ENCODE data around the gene SETBP1.

SETBP1 gene

DNA sequence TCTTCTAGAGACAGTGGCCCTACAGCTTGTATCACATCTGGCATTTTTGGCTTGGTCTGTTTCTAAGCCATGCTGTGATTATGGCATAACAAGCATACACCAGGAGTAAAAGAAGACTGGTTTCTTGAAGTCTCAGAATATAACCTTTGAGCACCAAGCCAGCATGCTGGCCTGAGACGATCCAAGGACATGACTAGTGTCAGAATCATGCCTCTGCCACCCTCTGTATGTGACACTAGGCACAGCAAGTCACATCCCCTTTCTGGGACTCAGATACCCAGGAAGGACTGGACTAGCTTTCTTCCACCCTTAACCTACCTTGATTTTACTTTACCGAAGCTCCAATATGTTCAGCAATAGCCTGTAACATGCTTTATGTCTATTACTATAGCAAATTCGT, 345.5 kb downstream of the SETBP1 start:
- no peak for DNase-seq (ENCODE audit: low spot score)

DNA sequence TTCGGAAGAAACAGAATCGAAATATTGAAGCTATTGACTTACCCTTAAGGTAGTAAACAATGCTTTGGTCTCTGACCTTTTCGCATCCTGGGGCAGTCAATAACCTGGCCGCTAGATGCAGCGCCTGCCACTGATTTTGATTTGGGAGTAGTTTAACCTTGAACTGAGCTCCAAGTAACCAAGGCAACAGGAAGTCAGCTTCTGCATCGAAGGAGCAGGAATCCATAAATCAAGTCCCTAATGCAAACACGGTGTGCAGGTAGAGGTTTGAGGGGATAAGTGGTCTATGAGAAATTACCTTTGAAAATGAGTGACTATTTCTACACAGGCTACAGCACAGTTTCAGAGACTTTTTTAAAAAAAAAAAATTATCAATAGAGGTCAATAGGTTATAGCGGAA, 353.5 kb downstream of the SETBP1 start:
- no peak for DNase-seq (ENCODE audit: low spot score)

DNA sequence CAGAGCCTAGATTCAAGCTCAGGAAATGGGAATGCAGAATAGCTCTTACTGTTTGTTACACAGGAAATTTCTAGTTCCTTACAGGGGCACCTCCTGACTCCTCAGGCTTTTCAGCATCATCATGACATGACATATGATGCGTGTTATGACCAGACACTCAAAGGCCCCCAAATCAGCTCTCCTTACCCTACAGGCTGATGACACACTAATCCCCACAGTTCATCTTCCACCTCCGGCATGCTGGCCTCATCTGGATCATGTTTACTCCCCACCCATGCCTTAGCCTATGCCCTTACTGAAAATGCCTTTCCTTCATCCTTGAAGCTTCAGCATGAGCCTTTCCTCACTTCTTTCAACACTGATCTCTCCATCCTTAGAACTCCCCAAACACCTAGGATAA, 356.9 kb downstream of the SETBP1 start:
- no peak for DNase-seq (ENCODE audit: low spot score)

DNA sequence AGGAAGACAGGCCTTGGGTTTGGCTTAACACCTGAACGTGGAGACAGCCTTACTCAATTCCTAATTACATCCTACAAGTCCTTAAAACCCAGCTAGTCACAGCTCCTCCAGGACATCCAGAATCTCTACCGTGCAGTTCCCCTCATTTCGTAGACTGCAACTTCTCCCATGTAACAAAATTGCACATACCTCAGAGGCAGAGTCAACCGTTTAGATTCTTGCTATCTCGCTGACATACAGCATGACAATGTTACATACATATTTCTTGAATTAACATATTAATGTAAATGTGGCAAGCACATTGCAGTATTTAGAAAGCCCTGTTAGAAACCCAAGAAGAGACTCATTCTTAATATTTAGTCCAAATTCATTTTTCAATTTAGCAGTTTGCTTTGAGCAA, 358.7 kb downstream of the SETBP1 start:
- no peak for DNase-seq (ENCODE audit: low spot score)

DNA sequence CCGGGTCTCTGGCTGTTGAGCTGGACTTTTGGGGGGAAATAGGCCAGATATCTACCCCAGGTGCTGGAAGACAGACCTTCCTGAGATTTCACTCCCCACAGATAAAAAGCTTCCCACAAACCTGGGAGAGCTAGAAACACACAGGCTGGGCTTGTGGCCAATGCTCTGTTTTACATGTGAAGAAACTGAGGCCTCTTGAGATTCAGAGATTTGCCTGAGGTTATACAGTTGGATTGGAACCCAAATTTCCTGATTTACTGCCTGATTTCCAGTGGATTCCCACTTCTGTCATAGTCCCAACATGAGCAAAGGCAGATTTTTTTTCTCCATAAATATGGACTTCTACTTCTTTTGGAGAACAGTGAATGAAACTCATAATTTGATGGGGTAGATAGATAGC, 360.2 kb downstream of the SETBP1 start:
- DNase-seq (ENCODE audit: low spot score): no peak

DNA sequence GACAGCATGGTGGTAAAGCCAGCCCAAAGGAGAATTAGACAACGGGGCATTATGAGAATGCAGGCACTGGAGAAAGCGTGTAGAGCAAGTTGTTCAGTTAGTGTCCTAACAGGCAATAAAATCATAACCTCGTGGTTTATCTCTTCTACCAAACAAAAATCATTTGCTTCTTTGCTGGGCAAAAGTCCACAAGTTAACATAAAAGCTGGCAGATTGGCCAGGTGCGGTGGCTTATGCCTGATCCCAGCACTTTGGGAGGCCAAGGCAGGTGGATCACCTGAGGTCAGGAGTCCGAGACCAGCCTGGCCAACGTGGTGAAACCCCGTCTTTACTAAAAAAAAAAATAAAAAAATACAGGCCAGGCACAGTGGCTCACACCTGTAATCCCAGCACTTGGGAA, 364.1 kb downstream of the SETBP1 start:
- DNase-seq (ENCODE audit: low spot score): no peak

DNA sequence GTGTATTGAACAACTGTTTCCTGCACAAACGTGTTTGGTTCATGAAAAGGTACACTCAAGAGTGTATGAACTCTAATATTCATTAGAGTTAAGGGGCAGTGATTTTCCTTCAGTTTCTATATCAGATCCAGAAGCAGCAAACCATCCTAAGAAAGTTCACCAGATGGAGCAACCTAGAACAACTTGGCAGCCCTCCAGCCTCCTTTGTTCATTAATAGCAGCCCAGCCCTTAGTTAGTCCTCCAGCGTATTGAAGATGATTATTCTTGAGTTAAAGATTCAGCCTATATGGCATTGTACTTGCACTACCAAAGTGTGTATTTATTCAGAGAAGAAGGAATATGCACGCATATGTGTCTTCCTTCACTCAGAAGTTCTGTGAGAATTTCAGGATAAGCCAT, 365.5 kb downstream of the SETBP1 start:
- no peak for DNase-seq (ENCODE audit: low spot score)

DNA sequence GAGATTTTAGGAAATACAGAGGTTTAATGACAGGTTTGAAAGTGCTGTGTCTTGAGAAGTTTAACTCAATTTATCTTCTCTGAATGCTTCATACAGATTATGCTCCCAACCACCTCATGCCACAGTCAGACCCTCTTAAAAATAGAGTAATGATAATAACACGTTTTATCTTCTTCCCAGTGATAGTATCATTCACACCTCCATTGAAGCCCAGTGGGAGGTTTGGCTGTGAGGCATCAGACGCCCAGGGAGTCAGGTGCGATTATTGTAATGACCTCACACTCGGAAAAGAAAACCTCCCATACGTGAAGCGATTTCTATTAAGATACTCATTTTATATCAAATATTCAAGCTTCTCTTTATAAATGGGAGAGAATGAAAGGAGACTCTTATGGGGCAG, 366.3 kb downstream of the SETBP1 start:
- DNase-seq (ENCODE audit: low spot score): no peak

DNA sequence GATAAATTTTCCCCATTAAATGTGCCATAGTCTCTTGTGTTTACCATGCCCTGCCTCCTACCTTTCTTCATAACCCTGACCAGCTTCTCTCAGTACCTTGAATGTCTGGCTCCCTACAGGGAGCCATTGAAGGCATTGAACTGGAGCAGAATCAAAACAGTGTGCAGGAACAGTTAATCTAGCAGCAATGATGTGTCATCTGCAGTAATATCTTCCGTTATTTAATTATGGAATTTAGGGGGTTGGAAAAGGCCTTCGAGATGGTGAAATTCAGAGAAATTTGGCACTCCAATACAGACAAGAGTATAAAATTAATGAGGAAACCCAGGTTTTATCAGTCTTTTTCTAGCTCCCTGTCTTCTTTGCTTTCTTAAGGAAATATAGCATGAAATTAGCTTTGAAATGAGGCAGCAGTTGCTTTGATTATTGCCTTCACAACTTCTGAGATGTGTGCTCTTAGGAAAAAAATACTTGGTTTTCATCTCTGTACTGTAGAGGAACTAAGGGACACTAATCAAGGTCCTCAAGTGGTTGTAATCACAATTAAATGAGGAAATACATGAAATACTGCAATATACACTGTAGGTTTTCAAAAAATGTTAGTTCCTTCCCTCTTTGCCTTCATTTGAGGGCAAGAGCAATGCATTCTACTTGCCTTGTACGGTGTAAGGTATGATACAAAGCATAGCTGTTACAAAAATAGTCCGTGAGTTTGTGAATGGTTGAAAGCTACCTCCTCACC, 369.1 kb downstream of the SETBP1 start:
- DNase-seq (ENCODE audit: low spot score): no peak

DNA sequence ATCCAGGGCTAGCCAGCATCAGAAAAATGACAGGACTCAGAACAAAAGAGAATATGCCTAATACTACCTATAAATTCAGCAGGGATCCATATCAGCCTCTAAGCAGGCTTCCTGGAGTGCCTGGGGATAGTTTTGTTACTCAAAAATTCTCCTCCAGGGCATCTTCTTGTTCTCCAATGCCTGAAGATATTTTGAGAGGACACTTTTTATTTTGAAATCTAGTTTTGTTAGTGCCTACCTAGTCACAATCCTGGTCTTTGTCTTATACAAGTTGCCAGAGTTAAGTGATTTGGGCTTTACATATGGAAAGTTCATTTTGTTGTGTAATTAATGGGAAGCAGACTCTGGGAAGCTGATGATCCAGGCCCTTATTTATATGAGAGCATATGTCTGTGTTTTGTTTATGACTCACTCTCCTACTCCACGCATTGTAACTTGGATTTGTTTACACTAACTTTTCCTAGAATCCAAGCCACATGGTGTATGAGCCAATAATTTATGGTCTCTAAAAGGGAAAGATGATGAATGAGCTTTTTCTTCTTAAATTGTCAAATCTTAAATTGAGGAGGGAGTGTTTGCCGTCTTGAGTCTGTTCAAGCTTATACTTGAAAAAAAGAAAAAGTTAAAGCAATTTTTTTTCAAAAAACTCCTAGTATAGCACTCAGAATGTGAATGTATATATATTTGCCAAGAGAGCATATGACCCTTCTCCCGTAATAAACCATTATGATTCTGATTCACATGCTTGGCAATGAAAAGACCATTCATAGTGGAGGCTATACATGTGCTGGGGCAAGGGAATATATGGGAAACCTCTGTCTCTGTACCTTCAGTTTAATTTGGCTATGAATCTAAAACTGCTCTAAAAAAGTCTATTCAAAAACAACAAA, 370.3 kb downstream of the SETBP1 start:
- DNase-seq (ENCODE audit: low spot score): no peak

DNA sequence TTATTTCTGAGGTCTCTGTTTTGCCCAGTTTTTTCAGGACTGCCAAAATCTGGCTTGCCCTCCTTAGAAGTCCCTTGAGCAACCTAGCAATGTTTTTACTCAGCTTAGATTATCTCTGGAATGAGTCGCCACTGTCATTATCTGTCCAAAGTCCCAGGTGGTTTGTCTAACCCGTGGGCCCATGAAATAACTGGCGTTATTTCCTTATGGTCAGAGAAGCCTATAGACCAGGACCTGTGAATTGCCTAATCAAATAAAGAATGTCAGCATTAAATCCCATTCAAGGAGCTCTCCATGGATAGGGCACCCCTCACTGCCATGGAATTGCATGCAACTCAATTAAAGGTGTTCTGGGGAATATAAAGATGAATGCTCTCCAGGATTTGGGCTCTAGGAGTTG, 373.9 kb downstream of the SETBP1 start:
- DNase-seq (ENCODE audit: low spot score): no peak

DNA sequence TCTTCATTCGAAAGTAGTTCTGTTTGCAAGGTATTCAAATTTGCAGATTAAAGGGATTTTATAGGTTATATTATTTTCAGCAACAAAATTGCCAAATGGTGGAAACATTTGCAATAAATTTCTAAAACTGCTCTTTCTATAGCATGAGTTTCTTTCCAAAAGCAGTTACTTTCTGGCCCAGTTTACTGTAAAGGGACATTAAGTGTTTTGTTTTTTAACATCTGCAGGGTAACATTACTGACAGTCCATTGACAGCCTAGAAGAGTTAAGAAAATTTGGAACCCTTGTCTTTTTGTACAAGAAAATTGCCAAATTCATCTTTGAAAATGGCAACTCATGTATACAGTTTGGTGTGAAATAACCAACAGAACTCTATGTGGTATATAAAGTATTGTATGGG, 375.1 kb downstream of the SETBP1 start:
- DNase-seq (ENCODE audit: low spot score): no peak

DNA sequence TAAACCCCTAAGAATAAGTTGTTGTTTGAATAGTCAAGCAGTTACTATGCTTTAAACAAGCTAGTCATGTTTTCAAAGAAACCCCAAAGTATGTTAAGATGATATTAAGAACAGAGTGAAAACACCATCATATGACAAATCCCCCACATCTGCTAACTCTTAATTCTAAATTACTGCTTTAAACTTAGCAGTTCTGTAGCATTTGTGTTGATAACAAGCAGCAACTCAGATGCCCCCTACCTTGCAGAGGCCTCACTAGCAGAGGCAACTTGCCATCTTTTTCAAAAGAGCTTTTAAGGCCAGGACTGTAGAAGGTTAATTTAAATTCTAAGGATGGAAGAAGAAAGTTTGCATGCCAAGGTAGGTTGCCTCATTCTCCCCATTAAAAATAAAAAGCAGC, 376.2 kb downstream of the SETBP1 start:
- no peak for DNase-seq (ENCODE audit: low spot score)

DNA sequence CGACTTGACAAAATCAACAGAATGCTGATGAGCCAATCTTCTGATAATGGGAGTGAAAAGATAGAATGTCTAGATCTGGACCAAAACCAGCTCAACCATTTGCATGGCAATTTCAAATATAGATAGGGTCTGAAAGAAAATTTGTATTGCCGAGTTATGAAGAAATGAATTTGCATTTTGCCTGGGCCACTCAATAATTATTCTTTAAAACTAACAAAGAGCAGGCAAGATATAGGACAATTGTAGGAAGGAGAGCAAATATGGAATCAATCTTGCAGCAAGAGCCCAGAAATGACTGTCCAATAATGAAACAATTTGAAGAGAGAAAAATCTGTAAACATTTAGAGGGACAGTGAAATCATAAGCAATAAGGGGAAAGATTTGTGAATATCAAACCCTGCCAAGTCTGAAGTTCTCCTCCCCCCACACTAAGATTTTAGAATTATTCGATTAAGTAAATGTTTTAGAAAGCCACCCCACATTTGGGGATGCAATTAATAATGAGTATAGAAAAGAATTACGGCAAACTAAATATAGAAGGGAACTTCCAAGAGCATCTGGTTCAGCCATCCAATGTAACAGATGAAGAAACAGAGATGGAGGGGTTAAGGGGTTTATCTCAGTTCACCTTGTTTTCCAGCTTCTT, 377.4 kb downstream of the SETBP1 start:
- no peak for DNase-seq (ENCODE audit: low spot score)

DNA sequence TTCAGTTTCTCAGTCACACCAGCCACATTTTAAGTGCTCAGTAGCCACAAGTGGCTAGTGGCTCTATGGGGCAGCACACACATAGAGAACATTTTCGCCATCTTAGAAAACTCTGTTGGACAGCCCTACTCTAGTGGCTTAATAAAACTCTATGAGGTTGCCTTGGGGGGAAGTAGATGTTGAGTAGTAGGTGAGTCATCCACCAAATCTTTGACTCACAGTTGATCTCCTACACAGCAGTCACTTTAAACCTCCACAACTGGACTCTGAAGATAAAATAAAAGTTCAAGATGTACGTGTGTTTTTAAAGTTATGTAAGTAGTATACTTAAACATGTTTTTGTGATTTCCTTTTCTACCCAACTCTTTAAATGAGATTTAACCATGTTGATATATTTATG, 379.0 kb downstream of the SETBP1 start:
- DNase-seq (ENCODE audit: low spot score): no peak

DNA sequence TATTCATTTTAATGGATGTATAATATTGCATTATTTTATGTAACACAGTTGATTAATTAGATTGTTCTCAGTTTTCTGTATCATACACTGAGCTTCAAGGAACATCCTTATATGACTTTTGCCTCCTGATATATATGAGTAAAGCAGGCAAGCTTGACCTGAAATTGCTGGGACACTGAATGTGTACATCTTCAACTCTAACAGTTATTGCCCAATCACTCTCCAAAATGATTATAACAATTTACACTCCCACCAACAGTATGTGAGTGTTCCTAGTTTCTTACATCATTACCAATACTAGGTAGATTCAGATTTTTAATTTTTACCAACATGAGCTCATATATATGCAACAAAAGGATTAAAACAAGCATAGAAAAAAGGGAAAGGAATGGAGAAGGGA, 379.4 kb downstream of the SETBP1 start:
- no peak for DNase-seq (ENCODE audit: low spot score)

DNA sequence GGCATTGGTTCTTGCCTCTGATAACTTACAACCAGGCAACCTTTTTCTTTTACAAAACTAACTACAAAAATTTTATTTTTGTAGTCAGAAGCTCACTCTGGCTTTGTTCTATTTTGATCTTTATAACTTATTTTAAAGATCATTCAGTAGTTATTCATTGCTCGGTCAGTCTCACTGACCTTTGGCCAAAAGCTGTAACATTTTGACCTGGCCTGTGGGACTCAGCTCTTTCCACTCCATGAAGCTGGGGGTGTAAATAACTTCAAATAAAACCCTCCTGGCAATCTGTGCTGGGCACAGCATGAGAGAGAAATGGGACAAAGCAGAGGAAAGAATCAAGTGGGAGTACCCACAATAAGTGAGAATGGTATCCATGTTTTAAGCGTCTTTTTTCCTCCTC, 380.7 kb downstream of the SETBP1 start:
- DNase-seq (ENCODE audit: low spot score): no peak

DNA sequence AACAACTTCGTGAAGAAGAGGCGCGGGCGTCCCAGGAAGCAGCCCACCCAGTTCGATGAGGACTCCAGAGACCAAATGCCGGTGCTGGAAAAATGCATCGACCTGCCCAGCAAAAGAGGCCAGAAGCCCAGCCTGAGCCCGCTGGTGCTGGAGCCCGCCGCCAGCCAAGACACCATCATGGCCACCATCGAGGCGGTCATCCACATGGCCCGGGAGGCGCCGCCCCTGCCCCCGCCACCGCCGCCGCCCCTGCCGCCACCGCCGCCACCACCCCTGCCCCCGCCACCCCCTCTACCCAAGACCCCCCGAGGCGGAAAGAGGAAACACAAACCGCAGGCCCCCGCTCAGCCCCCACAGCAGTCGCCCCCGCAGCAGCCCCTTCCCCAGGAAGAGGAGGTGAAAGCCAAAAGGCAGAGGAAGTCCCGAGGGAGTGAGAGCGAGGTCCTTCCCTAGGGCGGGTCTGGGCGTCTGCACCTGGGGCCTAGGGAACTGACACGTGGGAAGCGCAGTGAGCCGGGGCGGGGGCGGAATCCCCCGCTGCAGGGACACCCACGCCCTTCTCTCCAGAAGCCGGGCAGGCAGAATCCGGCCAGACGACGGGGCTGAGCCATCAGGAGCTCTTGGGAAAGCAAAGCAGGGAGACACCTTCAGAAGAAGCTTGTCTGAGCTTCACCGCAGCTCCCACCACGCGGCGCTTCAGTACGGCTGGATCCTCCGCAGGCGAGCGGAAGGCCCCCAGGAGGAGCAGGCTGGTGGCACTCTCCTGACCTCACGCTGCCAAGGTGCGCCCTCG, 382.8 kb downstream of the SETBP1 start:
- no peak for DNase-seq (ENCODE audit: low spot score)

DNA sequence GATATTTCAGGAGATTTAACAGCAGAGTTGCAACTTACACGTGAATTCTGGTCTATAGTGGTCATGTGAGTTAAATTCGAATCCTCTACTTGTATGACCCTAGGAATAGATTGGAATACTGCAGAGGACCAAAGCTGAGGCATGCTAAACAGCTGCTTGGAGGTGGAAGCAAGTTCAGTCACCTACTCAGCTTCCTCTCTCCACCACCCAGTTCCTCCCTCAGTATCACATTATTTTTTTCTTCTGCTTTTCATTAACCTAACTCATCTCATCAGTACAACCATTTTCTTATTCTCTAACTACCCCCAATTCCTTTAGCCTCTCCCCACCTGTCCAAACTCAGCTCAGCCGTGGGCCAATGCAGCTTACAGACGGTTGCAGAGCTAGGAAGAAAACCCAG, 385.5 kb downstream of the SETBP1 start:
- DNase-seq (ENCODE audit: low spot score): no peak

DNA sequence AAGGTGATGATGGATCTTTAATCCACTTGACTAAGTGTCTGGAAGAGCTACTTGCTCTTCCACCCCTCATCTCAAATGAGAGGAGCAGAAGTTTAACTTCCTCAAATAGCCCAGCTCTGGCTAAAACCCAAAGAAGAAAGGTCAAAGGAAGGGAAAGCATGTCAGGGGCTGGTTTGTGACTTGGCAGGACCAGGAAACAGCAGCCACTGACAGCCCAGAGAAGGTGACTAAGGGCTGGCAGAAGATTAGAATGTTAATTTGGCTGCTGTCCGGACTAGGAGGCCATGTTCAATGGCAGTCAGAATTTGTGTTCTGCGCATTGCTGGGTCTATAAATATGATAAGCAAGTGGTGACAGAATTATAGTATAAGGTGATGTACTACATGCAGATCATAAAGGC, 386.2 kb downstream of the SETBP1 start:
- no peak for DNase-seq (ENCODE audit: low spot score)

DNA sequence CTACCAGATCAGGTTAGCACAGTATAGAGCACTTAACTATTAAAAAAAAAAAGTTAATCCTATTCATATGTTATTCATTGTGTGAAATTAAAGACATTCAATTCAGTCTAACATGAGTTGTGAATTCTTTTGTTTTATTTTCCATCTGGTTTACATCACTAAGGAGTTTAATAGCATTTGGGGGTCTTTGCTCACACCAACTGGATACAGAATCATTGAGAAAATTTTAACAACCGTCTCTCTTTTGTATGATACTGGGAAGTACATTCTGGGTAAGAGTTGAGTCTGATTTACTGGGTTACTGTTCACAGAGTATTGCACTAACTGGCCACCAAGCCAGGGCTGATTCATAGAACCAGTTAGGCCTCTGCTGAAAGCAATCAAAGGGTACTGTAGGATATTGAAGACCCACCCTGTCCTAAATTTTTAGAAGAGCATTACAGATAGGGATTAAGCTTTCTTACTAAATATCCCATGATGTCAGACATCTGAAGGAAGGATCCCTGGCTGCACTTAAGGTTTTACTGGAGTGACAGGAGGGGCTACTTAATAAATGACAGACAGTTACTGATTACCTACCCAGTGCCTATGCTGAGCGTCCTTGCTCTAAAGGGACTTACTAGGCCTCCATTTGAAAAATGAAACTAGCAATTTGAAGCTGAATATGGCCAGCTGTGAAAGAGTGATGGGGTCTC, 387.9 kb downstream of the SETBP1 start:
- no peak for DNase-seq (ENCODE audit: low spot score)

DNA sequence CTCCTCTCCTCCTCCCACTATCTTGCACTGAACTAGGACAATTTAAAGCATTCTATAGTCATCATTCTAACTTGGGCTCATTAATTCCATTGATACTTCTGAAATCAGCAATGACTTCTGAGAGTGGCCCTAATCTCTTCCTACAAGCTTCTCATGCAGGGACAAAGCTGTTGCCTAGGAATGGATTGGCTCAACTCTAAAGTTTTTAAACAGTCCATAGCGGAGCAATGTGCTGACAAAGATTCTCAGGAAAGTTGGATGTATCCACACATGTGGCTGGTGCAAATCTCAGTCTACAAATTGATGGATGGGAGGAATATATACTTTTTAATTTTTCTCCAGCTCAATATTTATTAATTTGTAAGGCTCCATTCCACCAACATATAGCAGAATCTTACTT, 388.9 kb downstream of the SETBP1 start:
- no peak for DNase-seq (ENCODE audit: low spot score)
